Left colon (tissue), 2 donors: ENCODE data around the gene BSCL2. TPM values are rescaled to one million over a fixed set of nuclear protein-coding genes. Genes with fewer than 3 reads are reported as not detected.
"Not testable (repeated sequence)": the region's sequence is repeated elsewhere in the genome, so short reads cannot be mapped to it uniquely, and the experiment has no call there.

ENCODE experiments used
- ATAC-seq: fragments of 200-7000 bp; cut with Tn5 transposase; one replicate; pipeline ENCODE4 v1.9.1; 2020; ENCODE audit warnings: mild to moderate bottlenecking, moderate library complexity
- DNase-seq, 2 donors: peaks; one replicate each; pipeline ENCODE4 v3.0.0-alpha.2; 2020
- intact Hi-C, 2 donors: fragments of 100-400 bp; cut with DNase I in 1 of 2; cut with micrococcal nuclease in 1 of 2; formaldehyde crosslinking; loops; one replicate each; pipeline versions ENCODE4 v1.11.2 to v1.14.0; 2022; cut with DNase I, micrococcal nuclease
- total RNA-seq, 2 donors: library from RNA; stranded (reverse); fragmentation: NEBNext Ultra II Directional; extraction: Animal tissue kit (Norgen Biotek cat#: 25700); gene quantifications; one replicate each; pipeline ENCODE4 v1.2.1, GENCODE V29; 2021
- donor health status: DM: no; HTN: no; CAD: no.
- donor health status: DM: yes; HTN: yes; CAD: no.

BSCL2 gene
- total RNA-seq, 2 donors from 2014 or later = 38.8 to 53.2 TPM

GRCh38 chr11:62724171-62724570, 16.9 kb upstream of the BSCL2 start:
- ATAC-seq (no peak), DNase-seq (no peak)
- intact Hi-C loops = no loop called here

GRCh38 chr11:62721994-62722393, 14.8 kb upstream of the BSCL2 start:
- DNase-seq = no peak
- ATAC-seq = no peak
- intact Hi-C loops = no loop called here

- DNase-seq (no peak), ATAC-seq (no peak)
- intact Hi-C loops = no loop called here
Measured at GRCh38 chr11:62719302-62719978, 12.2 kb upstream of the BSCL2 start.

GRCh38 chr11:62716816-62717215, 9.6 kb upstream of the BSCL2 start:
- no peak for ATAC-seq
- intact Hi-C loops = no loop called here
- DNase-seq = no peak

GRCh38 chr11:62716206-62716605, 9.0 kb upstream of the BSCL2 start:
- DNase-seq (no peak), ATAC-seq (no peak)
- intact Hi-C loops = no loop called here

- ATAC-seq (no peak), DNase-seq (no peak)
- intact Hi-C loops = no loop called here
Measured at GRCh38 chr11:62715150-62716130, 8.2 kb upstream of the BSCL2 start.

GRCh38 chr11:62713343-62713742, 6.1 kb upstream of the BSCL2 start:
- intact Hi-C loops = no loop called here
- DNase-seq = peak; percentile 38 to 65
- ATAC-seq = peak; percentile 38

- ATAC-seq (no peak), DNase-seq (no peak)
- intact Hi-C loops = no loop called here
Measured at GRCh38 chr11:62712861-62713260, 5.6 kb upstream of the BSCL2 start.

GRCh38 chr11:62712276-62712812, 5.1 kb upstream of the BSCL2 start:
- intact Hi-C loops = no loop called here
- DNase-seq (no peak), ATAC-seq (no peak)

- intact Hi-C loops = no loop called here
- ATAC-seq (no peak), DNase-seq (no peak)
Measured at GRCh38 chr11:62710001-62710345, 2.7 kb upstream of the BSCL2 start.

- peak; percentile 98 to 99 for DNase-seq
- ATAC-seq = peak; percentile 74
- intact Hi-C loops = no loop called here
Measured at GRCh38 chr11:62709247-62710000, 2.2 kb upstream of the BSCL2 start.

- peak; percentile 55 to 69 for DNase-seq
- ATAC-seq = peak; percentile 30
- intact Hi-C loops = no loop called here
Measured at GRCh38 chr11:62708793-62709192, 1.6 kb upstream of the BSCL2 start.

GRCh38 chr11:62708392-62708791, 1.2 kb upstream of the BSCL2 start:
- intact Hi-C loops = no loop called here
- peak in 1 of 2 donors; percentile 16 for DNase-seq
- ATAC-seq = no peak

GRCh38 chr11:62706850-62707247, 375 bp downstream of the BSCL2 start:
- ATAC-seq = no peak
- peak in 1 of 2 donors; percentile 24 for DNase-seq
- intact Hi-C loops = no loop called here

GRCh38 chr11:62705880-62706849, 1.1 kb downstream of the BSCL2 start:
- DNase-seq = peak; percentile 94 to 98
- ATAC-seq = peak; percentile 81
- intact Hi-C loops = no loop called here

- ATAC-seq (peak; percentile 12), DNase-seq (peak in 1 of 2 donors; percentile 34)
- intact Hi-C loops = no loop called here
Measured at GRCh38 chr11:62705413-62705812, 1.8 kb downstream of the BSCL2 start.

- intact Hi-C loops, ATAC-seq, DNase-seq: not testable (repeated sequence)
Measured at GRCh38 chr11:62703921-62704320, 3.3 kb downstream of the BSCL2 start.

GRCh38 chr11:62702246-62702645, 5.0 kb downstream of the BSCL2 start:
- ATAC-seq (no peak), DNase-seq (no peak)
- intact Hi-C loops = no loop called here
